ENCODE data around the gene IFITM10.

IFITM10 gene

GRCh38 chr11:1765871-1766718 is 15.7 kb upstream of the IFITM10 start:
- peaks cover 0 to 9% of the 10 kb centered on the region in 2 experiments; a peak in 1 of 3 replicates for H3K36me3 ChIP-seq (ENCODE audit: control insufficient read depth in 2 of 2, insufficient read depth in 1 of 2, low read length in 2 of 2)
- TF ChIP-seq SCRT1 (tag by site-specific recombination; IDR thresholded peaks at IDR 0.05; ENCODE audit: borderline replicate concordance) (no peak), KLF8 (tag by site-specific recombination; IDR thresholded peaks at IDR 0.05) (no peak), ZNF501 (tag by site-specific recombination; IDR thresholded peaks at IDR 0.05) (no peak)
- TF ChIP-seq, protein P1, sequence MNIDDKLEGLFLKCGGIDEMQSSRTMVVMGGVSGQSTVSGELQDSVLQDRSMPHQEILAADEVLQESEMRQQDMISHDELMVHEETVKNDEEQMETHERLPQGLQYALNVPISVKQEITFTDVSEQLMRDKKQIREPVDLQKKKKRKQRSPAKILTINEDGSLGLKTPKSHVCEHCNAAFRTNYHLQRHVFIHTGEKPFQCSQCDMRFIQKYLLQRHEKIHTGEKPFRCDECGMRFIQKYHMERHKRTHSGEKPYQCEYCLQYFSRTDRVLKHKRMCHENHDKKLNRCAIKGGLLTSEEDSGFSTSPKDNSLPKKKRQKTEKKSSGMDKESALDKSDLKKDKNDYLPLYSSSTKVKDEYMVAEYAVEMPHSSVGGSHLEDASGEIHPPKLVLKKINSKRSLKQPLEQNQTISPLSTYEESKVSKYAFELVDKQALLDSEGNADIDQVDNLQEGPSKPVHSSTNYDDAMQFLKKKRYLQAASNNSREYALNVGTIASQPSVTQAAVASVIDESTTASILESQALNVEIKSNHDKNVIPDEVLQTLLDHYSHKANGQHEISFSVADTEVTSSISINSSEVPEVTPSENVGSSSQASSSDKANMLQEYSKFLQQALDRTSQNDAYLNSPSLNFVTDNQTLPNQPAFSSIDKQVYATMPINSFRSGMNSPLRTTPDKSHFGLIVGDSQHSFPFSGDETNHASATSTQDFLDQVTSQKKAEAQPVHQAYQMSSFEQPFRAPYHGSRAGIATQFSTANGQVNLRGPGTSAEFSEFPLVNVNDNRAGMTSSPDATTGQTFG (tag by site-specific recombination; IDR thresholded peaks at IDR 0.05; ENCODE audit: borderline replicate concordance), result no peak
- TF ChIP-seq, protein P2, sequence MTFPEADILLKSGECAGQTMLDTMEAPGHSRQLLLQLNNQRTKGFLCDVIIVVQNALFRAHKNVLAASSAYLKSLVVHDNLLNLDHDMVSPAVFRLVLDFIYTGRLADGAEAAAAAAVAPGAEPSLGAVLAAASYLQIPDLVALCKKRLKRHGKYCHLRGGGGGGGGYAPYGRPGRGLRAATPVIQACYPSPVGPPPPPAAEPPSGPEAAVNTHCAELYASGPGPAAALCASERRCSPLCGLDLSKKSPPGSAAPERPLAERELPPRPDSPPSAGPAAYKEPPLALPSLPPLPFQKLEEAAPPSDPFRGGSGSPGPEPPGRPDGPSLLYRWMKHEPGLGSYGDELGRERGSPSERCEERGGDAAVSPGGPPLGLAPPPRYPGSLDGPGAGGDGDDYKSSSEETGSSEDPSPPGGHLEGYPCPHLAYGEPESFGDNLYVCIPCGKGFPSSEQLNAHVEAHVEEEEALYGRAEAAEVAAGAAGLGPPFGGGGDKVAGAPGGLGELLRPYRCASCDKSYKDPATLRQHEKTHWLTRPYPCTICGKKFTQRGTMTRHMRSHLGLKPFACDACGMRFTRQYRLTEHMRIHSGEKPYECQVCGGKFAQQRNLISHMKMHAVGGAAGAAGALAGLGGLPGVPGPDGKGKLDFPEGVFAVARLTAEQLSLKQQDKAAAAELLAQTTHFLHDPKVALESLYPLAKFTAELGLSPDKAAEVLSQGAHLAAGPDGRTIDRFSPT (tag by site-specific recombination; IDR thresholded peaks at IDR 0.05), result no peak
- TF ChIP-seq, protein P3, sequence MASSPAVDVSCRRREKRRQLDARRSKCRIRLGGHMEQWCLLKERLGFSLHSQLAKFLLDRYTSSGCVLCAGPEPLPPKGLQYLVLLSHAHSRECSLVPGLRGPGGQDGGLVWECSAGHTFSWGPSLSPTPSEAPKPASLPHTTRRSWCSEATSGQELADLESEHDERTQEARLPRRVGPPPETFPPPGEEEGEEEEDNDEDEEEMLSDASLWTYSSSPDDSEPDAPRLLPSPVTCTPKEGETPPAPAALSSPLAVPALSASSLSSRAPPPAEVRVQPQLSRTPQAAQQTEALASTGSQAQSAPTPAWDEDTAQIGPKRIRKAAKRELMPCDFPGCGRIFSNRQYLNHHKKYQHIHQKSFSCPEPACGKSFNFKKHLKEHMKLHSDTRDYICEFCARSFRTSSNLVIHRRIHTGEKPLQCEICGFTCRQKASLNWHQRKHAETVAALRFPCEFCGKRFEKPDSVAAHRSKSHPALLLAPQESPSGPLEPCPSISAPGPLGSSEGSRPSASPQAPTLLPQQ (tag by site-specific recombination; IDR thresholded peaks at IDR 0.05), result no peak
- H3K4me1 ChIP-seq (ENCODE audit: control insufficient read depth, insufficient read depth, low read length), result no peaks in the 10 kb centered on the region; the same call in 1 of the 2 replicates
- ChIA-PET CTCF (interaction anchor here (0.9 to 2.1 kb wide), 2 partner anchors 27 to 67 kb away, joined by 3 to 7 read pairs; no protein-coding TSS in a partner anchor), POLR2A (interaction anchor here (1.5 kb wide), 1 partner anchor 67 kb away, joined by 6 read pairs; no protein-coding TSS in a partner anchor)
- no peaks in the 10 kb centered on the region for H3K9me3 ChIP-seq (ENCODE audit: control insufficient read depth, insufficient read depth, low read depth, low read length)
- H3K4me3 ChIP-seq (ENCODE audit: low read depth, low read length), result no peak overlapping the region
- H3K27ac ChIP-seq (ENCODE audit: extremely low read depth, low read depth, low read length), result no peak overlapping the region

- Histone ChIP-seq H3K4me1 (ENCODE audit: control insufficient read depth, insufficient read depth, low read length) (no peaks in the 10 kb centered on the region; the same call in 1 of the 2 replicates), H3K36me3 (ENCODE audit: control insufficient read depth in 2 of 2, insufficient read depth in 1 of 2, low read length in 2 of 2) (peaks cover 0 to 29% of the 10 kb centered on the region in 2 experiments; a peak in 1 of 3 replicates), H3K4me3 (ENCODE audit: low read depth, low read length) (peak within 1 kb of the TSS; percentile 79), H3K27ac (ENCODE audit: extremely low read depth, low read depth, low read length) (no peak within 1 kb of the TSS; the same call in 1 of the 2 replicates), H3K9me3 (ENCODE audit: control insufficient read depth, insufficient read depth, low read depth, low read length) (no peaks in the 10 kb centered on the region)
- ChIA-PET POLR2A (interaction anchor here (0.9 kb wide), 1 partner anchor 70 kb away, joined by 3 read pairs; no protein-coding TSS in a partner anchor), CTCF (interaction anchor here (0.9 kb wide), 1 partner anchor 8 kb away, joined by 3 read pairs; no protein-coding TSS in a partner anchor)
- TF ChIP-seq, protein P4, sequence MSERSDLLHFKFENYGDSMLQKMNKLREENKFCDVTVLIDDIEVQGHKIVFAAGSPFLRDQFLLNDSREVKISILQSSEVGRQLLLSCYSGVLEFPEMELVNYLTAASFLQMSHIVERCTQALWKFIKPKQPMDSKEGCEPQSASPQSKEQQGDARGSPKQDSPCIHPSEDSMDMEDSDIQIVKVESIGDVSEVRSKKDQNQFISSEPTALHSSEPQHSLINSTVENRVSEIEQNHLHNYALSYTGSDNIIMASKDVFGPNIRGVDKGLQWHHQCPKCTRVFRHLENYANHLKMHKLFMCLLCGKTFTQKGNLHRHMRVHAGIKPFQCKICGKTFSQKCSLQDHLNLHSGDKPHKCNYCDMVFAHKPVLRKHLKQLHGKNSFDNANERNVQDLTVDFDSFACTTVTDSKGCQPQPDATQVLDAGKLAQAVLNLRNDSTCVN (tag by site-specific recombination; optimal IDR thresholded peaks at IDR 0.05), result peak; percentile 50
- no peak for TF ChIP-seq ZNF670 (tag by site-specific recombination; IDR thresholded peaks at IDR 0.05; ENCODE audit: low read depth)
- peak; percentile 87; the same call in 1 of the 2 replicates for TF ChIP-seq ZNF580 (tag by site-specific recombination; IDR thresholded peaks at IDR 0.05)
- TF ChIP-seq, protein P5, sequence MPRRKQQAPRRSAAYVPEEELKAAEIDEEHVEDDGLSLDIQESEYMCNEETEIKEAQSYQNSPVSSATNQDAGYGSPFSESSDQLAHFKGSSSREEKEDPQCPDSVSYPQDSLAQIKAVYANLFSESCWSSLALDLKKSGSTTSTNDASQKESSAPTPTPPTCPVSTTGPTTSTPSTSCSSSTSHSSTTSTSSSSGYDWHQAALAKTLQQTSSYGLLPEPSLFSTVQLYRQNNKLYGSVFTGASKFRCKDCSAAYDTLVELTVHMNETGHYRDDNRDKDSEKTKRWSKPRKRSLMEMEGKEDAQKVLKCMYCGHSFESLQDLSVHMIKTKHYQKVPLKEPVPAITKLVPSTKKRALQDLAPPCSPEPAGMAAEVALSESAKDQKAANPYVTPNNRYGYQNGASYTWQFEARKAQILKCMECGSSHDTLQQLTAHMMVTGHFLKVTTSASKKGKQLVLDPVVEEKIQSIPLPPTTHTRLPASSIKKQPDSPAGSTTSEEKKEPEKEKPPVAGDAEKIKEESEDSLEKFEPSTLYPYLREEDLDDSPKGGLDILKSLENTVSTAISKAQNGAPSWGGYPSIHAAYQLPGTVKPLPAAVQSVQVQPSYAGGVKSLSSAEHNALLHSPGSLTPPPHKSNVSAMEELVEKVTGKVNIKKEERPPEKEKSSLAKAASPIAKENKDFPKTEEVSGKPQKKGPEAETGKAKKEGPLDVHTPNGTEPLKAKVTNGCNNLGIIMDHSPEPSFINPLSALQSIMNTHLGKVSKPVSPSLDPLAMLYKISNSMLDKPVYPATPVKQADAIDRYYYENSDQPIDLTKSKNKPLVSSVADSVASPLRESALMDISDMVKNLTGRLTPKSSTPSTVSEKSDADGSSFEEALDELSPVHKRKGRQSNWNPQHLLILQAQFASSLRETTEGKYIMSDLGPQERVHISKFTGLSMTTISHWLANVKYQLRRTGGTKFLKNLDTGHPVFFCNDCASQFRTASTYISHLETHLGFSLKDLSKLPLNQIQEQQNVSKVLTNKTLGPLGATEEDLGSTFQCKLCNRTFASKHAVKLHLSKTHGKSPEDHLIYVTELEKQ (tag by site-specific recombination; IDR thresholded peaks at IDR 0.05; ENCODE audit: borderline replicate concordance), result no peak
- no peak for TF ChIP-seq ZSCAN23 (tag by site-specific recombination; IDR thresholded peaks at IDR 0.05)
- peak; percentile 54 for TF ChIP-seq PBX3 (CRISPR knock-in tag; IDR thresholded peaks at IDR 0.05)
- 0 out of 2 replicates have a peak, but pooled peaks have one; percentile 25 for TF ChIP-seq IKZF3 (tag by site-specific recombination; IDR thresholded peaks at IDR 0.05)
- peak; percentile 45; the same call in 1 of the 2 replicates for TF ChIP-seq ZBTB17 (tag by site-specific recombination; IDR thresholded peaks at IDR 0.05)
- 0 out of 2 replicates have a peak, but pooled peaks have one; percentile 2 for TF ChIP-seq ZFHX2 (tag by site-specific recombination; conservative IDR thresholded peaks at IDR 0.05)
- TF ChIP-seq KLF8 (tag by site-specific recombination; IDR thresholded peaks at IDR 0.05), result peak; percentile 23; the same call in 1 of the 2 replicates
- TF ChIP-seq ZNF600 (tag by site-specific recombination; IDR thresholded peaks at IDR 0.05), result peak; percentile 60
These were observed 13.6 kb upstream of the IFITM10 start, which contains the start of gene CTSD for GRCh38 chr11:1763796-1764661. CTSD (minus strand) TSS chr11:1763927; CDS start chr11:1763859, 68 bp downstream.

All from HEK293 (cell line).